Naive thymus-derived CD4-positive, alpha-beta T cell (primary cell): Measurements from ENCODE around the gene NFIC. TPM values are rescaled to one million over a fixed set of nuclear protein-coding genes. Genes with fewer than 3 reads are reported as not detected.
A peak's percentile ranks its signal among the peaks of the same experiment; 100 is the strongest.

Source experiments
- ATAC-seq: fragments of 150-1000 bp; cut with Tn5 transposase; 2 replicates; pipeline ENCODE4 v1.10.0; 2021; ENCODE audit warnings: mild to moderate bottlenecking, moderate library complexity
- CTCF ChIA-PET: fragments of 350-600 bp; sonication (Branson Sonifier 250); formaldehyde crosslinking; loops from one replicate; lab custom pipeline; 2021; ENCODE audit warnings: antibody characterized with exemption; lab: Charles Lee
- POLR2A ChIA-PET: fragments of 350-600 bp; sonication (Branson Sonifier 250); formaldehyde crosslinking; loops from one replicate; lab custom pipeline; 2021; ENCODE audit warnings: antibody characterized with exemption, inconsistent platforms; lab: Charles Lee
- DNase-seq, 9 donors: peaks; one replicate each; pipeline versions ENCODE4 v3.0.0 to v3.0.0-alpha.2; 2020 to 2022; ENCODE audit warnings: mixed read lengths in 1 of 9
- H3K27ac ChIP-seq: one replicate; pipeline ENCODE4 v1.7.0; 2013; ENCODE audit warnings: mild to moderate bottlenecking, low read depth, low read length, moderate library complexity
- H3K27me3 ChIP-seq, 2 donors: one replicate each; pipeline ENCODE4 v1.7.0; 2013; ENCODE audit warnings: low read length in 2 of 2, mild to moderate bottlenecking in 2 of 2, moderate library complexity in 2 of 2; ENCODE audit not compliant: control insufficient read depth in 2 of 2, insufficient read depth in 2 of 2
- H3K36me3 ChIP-seq, 3 experiments: 1 replicate in 2 of 3; 2 replicates in 1 of 3; pipeline ENCODE4 v1.7.0; 2013; ENCODE audit warnings: low read length in 3 of 3, mild to moderate bottlenecking in 3 of 3, moderate library complexity in 1 of 3; ENCODE audit not compliant: insufficient read depth in 3 of 3, control insufficient read depth in 2 of 3
- H3K4me1 ChIP-seq, 2 donors: one replicate each; pipeline ENCODE4 v1.7.0; 2013; ENCODE audit warnings: low read length in 2 of 2, mild to moderate bottlenecking in 2 of 2, moderate library complexity in 1 of 2; ENCODE audit not compliant: control insufficient read depth in 2 of 2, insufficient read depth in 2 of 2
- H3K4me3 ChIP-seq: 2 replicates; pipeline ENCODE4 v1.7.0; 2013; ENCODE audit warnings: mild to moderate bottlenecking, low read length
- H3K9me3 ChIP-seq, 3 experiments: 1 replicate in 2 of 3; 2 replicates in 1 of 3; pipeline ENCODE4 v1.7.0; 2013; ENCODE audit warnings: low read length in 3 of 3; ENCODE audit not compliant: control insufficient read depth in 2 of 3
- H3K27ac Mint-ChIP-seq, 9 donors: one replicate each; pipeline ENCODE4 v1.8.0; 2020 to 2022; ENCODE audit warnings: mixed read lengths in 9 of 9, mild to moderate bottlenecking in 8 of 9, moderate library complexity in 5 of 9, inconsistent platforms in 2 of 9
- H3K27me3 Mint-ChIP-seq, 5 donors: one replicate each; pipeline ENCODE4 v1.8.0; 2021 to 2022; ENCODE audit warnings: mixed read lengths in 5 of 5, mild to moderate bottlenecking in 1 of 5
- H3K36me3 Mint-ChIP-seq, 5 donors: one replicate each; pipeline ENCODE4 v1.8.0; 2020 to 2022; ENCODE audit warnings: mixed read lengths in 5 of 5, mild to moderate bottlenecking in 3 of 5, inconsistent platforms in 1 of 5
- H3K4me1 Mint-ChIP-seq, 7 donors: one replicate each; pipeline ENCODE4 v1.8.0; 2020 to 2022; ENCODE audit warnings: mixed read lengths in 7 of 7, mild to moderate bottlenecking in 3 of 7, inconsistent platforms in 1 of 7
- H3K4me3 Mint-ChIP-seq, 10 donors: one replicate each; pipeline ENCODE4 v1.8.0; 2020 to 2022; ENCODE audit warnings: mild to moderate bottlenecking in 10 of 10, mixed read lengths in 10 of 10, moderate library complexity in 6 of 10, inconsistent platforms in 2 of 10
- H3K9me3 Mint-ChIP-seq, 11 donors: one replicate each; pipeline ENCODE4 v1.8.0; 2020 to 2022; ENCODE audit warnings: mixed read lengths in 11 of 11, mild to moderate bottlenecking in 4 of 11, inconsistent platforms in 1 of 11, moderate library complexity in 1 of 11
- intact Hi-C, 2 donors: fragments of 100-400 bp; cut with micrococcal nuclease; formaldehyde crosslinking; loops; one replicate each; pipeline ENCODE4 v1.15.1; 2023
- polyA plus RNA-seq, 2 donors: library from polyadenylated mRNA; unstranded; fragments of 300-500 nt; fragmentation: Illumina TruSeq; gene quantifications; one replicate each; pipeline ENCODE4 v1.2.3, GENCODE V29; 2021
- total RNA-seq, 6 experiments: library from RNA in 5 of 6; stranded (reverse) in 5 of 6; gene quantifications; 1 replicate in 5 of 6; 2 replicates in 1 of 6; pipeline ENCODE4 v1.2.3 and lab custom pipeline; 2021 to 2026

The NFIC gene
- total and polyA plus RNA-seq, 7 experiments from 2014 or later = 12.2 to 35.2 (median 31.1) TPM

- Mint-ChIP-seq H3K9me3 (peaks cover 0 to 4% (median 0%) of the 10 kb centered on the region in 11 donors), H3K36me3 (peaks cover 0 to 4% (median 0%) of the 10 kb centered on the region in 5 donors), H3K4me3 (no peak overlapping the region), H3K4me1 (peaks cover 0 to 7% (median 0%) of the 10 kb centered on the region in 7 donors), H3K27ac (no peak overlapping the region), H3K27me3 (no peaks in the 10 kb centered on the region)
- Histone ChIP-seq H3K4me1 (no peaks in the 10 kb centered on the region), H3K27ac (no peak overlapping the region), H3K36me3 (no peaks in the 10 kb centered on the region), H3K27me3 (no peaks in the 10 kb centered on the region), H3K9me3 (no peaks in the 10 kb centered on the region), H3K4me3 (no peak overlapping the region)
- ChIA-PET CTCF (no interaction called here), POLR2A (interaction anchor here (0.6 kb wide), 1 partner anchor 33 kb away, joined by 4 read pairs; no protein-coding TSS in a partner anchor)
- ATAC-seq (no peak), DNase-seq (no peak)
- intact Hi-C loops = no loop called here
Measured at GRCh38 chr19:3468211-3468610, 101.8 kb downstream of the NFIC start.

DNA sequence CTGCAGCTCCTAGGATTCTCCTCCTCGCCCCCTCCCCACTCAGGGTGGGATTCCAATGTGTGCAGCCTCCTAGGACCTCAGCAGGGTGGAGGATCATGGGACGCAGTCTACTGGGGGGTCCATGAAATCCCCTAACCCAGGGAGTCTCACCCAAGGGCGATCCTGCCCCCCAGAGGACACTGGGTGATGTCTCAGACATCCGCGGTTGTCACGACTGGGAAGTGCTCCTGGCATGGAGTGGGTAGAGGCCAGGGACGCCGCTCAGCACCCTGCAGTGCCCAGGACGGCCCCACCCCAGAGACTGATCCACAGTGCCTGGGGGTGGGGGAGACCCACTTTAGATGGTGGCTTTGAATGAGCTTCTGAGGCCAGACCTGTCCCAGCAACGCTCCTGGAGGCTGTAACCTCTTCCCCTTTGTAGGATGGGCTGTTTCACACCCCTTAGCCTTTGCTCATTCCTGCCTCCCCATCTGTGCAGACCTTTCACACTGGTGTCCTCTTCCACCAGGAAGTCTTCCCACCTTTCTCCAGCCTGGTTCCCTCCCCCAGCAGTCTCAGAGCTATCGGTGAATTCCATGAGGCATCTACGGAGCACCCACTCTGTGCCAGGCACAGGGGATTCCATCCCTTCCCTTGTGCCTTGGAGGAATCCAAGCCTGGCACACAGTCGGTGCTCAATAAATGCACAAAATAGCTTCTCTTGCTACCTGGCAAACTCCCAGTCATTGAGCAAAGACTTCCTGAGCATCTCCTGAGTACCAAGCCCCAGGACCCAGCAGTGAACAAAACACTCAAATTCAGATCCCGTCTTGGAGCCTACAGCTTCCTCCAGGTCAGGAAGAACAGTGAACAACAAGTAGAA lies 103.5 kb downstream of the NFIC start:
- no peaks in the 10 kb centered on the region for H3K27me3 ChIP-seq
- ChIA-PET CTCF (interaction anchor here (0.7 kb wide), 1 partner anchor 156 kb away, joined by 3 read pairs; no protein-coding TSS in a partner anchor), POLR2A (interaction anchor here (0.7 to 1.0 kb wide), 2 partner anchors 142 to 144 kb away, joined by 3 read pairs; no protein-coding TSS in a partner anchor)
- H3K36me3 Mint-ChIP-seq = peaks cover 0 to 4% (median 0%) of the 10 kb centered on the region in 5 donors
- H3K4me1 Mint-ChIP-seq = peaks cover 0 to 7% (median 0%) of the 10 kb centered on the region in 7 donors
- H3K4me3 Mint-ChIP-seq = no peak overlapping the region
- H3K27me3 Mint-ChIP-seq = no peaks in the 10 kb centered on the region
- H3K4me3 ChIP-seq = no peak overlapping the region
- no peaks in the 10 kb centered on the region for H3K9me3 ChIP-seq
- H3K27ac ChIP-seq = no peak overlapping the region
- peak overlapping the region in 2 of 9 donors; percentile 33 to 71 for H3K27ac Mint-ChIP-seq
- intact Hi-C loops = no loop called here
- H3K9me3 Mint-ChIP-seq = peaks cover 0 to 4% (median 0%) of the 10 kb centered on the region in 11 donors
- no peaks in the 10 kb centered on the region for H3K36me3 ChIP-seq
- no peaks in the 10 kb centered on the region for H3K4me1 ChIP-seq
- no peak for ATAC-seq
- no peak for DNase-seq

DNA sequence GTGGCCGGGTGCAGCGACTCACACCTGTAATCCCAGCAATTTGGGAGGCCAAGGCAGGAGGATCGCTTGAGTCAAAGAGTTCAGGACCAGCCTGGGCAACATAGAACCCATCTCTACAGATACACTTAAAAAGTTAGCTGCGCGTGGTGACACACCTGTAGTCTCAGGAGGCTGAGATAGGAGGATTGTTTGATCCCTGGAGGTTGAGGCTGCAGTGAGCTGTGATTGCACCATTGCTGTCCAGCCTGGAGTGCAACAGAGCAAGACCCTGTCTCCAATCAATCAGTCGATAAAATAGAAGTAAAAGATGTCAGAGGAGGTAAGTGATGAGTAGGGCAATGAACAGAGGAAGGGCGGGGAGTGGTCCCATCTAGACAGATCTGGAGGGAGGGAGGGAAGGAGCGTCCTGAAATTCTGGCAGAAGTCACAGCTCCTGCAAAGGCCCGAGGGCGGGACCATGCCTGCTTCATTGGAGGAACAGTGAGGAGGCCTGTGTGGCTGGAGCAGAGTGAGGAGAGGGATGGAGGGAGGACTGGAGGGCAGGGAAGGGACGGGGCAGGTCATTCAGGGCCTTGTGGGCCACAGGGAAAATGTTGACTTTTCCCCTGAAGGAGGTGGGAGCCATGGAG lies 104.2 kb downstream of the NFIC start:
- Mint-ChIP-seq H3K4me3 (no peak overlapping the region), H3K27me3 (no peaks in the 10 kb centered on the region), H3K27ac (peak overlapping the region in 1 of 9 donors; percentile 1), H3K4me1 (peaks cover 0 to 7% (median 0%) of the 10 kb centered on the region in 7 donors), H3K36me3 (peaks cover 0 to 4% (median 0%) of the 10 kb centered on the region in 5 donors), H3K9me3 (peaks cover 0 to 4% (median 0%) of the 10 kb centered on the region in 11 donors)
- intact Hi-C loops = no loop called here
- H3K36me3 ChIP-seq = no peaks in the 10 kb centered on the region
- no peaks in the 10 kb centered on the region for H3K9me3 ChIP-seq
- ATAC-seq (peak; percentile 13), DNase-seq (no peak)
- H3K27me3 ChIP-seq = no peaks in the 10 kb centered on the region
- no peak overlapping the region for H3K27ac ChIP-seq
- POLR2A ChIA-PET = interaction anchor here (1.0 kb wide), 1 partner anchor 143 kb away, joined by 3 read pairs; no protein-coding TSS in a partner anchor
- no peak overlapping the region for H3K4me3 ChIP-seq
- CTCF ChIA-PET = interaction anchor here (0.7 to 1.5 kb wide), 2 partner anchors 141 to 157 kb away, joined by 3 to 7 read pairs; no protein-coding TSS in a partner anchor
- no peaks in the 10 kb centered on the region for H3K4me1 ChIP-seq

- Mint-ChIP-seq H3K36me3 (no peaks in the 10 kb centered on the region), H3K27ac (no peak overlapping the region), H3K27me3 (no peaks in the 10 kb centered on the region), H3K4me3 (no peak overlapping the region), H3K9me3 (peaks cover 0 to 4% (median 0%) of the 10 kb centered on the region in 11 donors), H3K4me1 (peaks cover 0 to 7% (median 0%) of the 10 kb centered on the region in 7 donors)
- Histone ChIP-seq H3K27me3 (no peaks in the 10 kb centered on the region), H3K4me3 (no peak overlapping the region), H3K9me3 (no peaks in the 10 kb centered on the region), H3K27ac (no peak overlapping the region), H3K36me3 (no peaks in the 10 kb centered on the region), H3K4me1 (no peaks in the 10 kb centered on the region)
- peak; percentile 36 for ATAC-seq
- peak in 3 of 9 donors; percentile 35 to 57 (median 44) for DNase-seq
- POLR2A ChIA-PET = interaction anchor here (0.6 kb wide), 1 partner anchor 30 kb away, joined by 3 read pairs; no protein-coding TSS in a partner anchor
- CTCF ChIA-PET = interaction anchor here (0.5 to 1.5 kb wide), 5 partner anchors 11 to 149 kb away, joined by 3 to 7 read pairs (median 3); no protein-coding TSS in a partner anchor
- intact Hi-C loops = no loop called here
Measured at GRCh38 chr19:3471954-3472655, 105.7 kb downstream of the NFIC start.

DNA sequence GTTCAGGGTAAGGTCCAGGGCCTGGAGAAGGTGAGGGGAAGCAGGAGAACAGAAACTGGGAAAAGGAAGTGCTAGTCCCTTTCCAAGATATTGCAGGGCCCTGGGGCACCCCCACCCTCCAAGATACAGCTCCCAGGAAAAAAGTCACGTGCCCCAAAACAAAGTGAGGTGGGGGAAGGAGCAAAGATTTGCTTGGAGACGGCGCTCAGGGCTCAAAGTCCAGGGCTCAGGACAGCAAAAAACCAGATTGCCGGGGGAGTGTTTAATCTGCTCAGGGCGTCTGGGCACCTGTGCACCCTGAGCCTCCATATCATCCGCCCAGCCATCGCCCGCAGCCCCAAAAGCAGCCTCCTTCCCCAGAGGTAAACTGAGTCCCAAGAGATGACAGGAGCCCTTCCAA lies 107.6 kb downstream of the NFIC start:
- peaks cover 0 to 2% (median 0%) of the 10 kb centered on the region in 11 donors for H3K9me3 Mint-ChIP-seq
- Histone ChIP-seq H3K4me1 (peaks cover 0 to under 1% of the 10 kb centered on the region in 2 donors), H3K9me3 (no peaks in the 10 kb centered on the region), H3K4me3 (no peak overlapping the region), H3K27ac (no peak overlapping the region), H3K27me3 (no peaks in the 10 kb centered on the region), H3K36me3 (no peaks in the 10 kb centered on the region)
- H3K27me3 Mint-ChIP-seq = peaks cover 0 to 6% (median 0%) of the 10 kb centered on the region in 5 donors
- ATAC-seq (no peak), DNase-seq (no peak)
- no peaks in the 10 kb centered on the region for H3K36me3 Mint-ChIP-seq
- H3K4me3 Mint-ChIP-seq = no peak overlapping the region
- no peak overlapping the region for H3K27ac Mint-ChIP-seq
- intact Hi-C loops = no loop called here
- H3K4me1 Mint-ChIP-seq = peaks cover 10 to 13% (median 12%) of the 10 kb centered on the region in 7 donors
- ChIA-PET POLR2A (interaction anchor here (0.7 kb wide), 1 partner anchor 321 kb away, joined by 3 read pairs; no protein-coding TSS in a partner anchor), CTCF (no interaction called here)

DNA sequence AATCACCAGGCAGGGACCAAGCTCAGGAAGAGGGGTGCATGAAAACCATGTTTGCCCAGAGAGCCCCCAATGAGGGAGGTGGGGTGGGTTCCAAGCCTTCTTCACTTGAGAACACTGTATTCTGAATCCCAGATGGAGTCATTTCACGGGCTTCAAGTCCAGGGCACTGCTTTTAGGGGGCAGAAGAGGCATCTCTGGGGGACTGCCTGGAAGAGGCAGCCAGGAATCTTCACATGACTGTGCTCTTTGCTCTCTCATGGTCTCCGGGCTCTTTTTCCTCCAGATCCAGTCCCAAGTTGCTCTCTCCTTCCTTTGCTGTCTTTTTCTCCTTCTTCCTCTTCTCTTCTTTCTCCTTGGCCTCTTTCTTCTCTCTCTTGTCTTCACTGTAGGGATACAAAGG lies 108.2 kb downstream of the NFIC start:
- intact Hi-C loops = no loop called here
- no peak overlapping the region for H3K4me3 Mint-ChIP-seq
- peaks cover 0 to 2% (median 0%) of the 10 kb centered on the region in 11 donors for H3K9me3 Mint-ChIP-seq
- DNase-seq (no peak), ATAC-seq (no peak)
- no peak overlapping the region for H3K27ac ChIP-seq
- ChIA-PET POLR2A (no interaction called here), CTCF (no interaction called here)
- no peaks in the 10 kb centered on the region for H3K36me3 ChIP-seq
- no peak overlapping the region for H3K4me3 ChIP-seq
- H3K9me3 ChIP-seq = no peaks in the 10 kb centered on the region
- H3K27me3 Mint-ChIP-seq = peaks cover 0 to 6% (median 0%) of the 10 kb centered on the region in 5 donors
- H3K4me1 ChIP-seq = peaks cover 0 to 6% of the 10 kb centered on the region in 2 donors
- peaks cover 10 to 18% (median 15%) of the 10 kb centered on the region in 7 donors for H3K4me1 Mint-ChIP-seq
- H3K27me3 ChIP-seq = no peaks in the 10 kb centered on the region
- no peak overlapping the region for H3K27ac Mint-ChIP-seq
- no peaks in the 10 kb centered on the region for H3K36me3 Mint-ChIP-seq
